HG03439 (cell line): ENCODE data around the gene EVI5.
"Not testable (repeated sequence)": the region's sequence is repeated elsewhere in the genome, so short reads cannot be mapped to it uniquely, and the experiment has no call there.

Experiments
- ATAC-seq: cut with Tn5 transposase; IDR thresholded peaks from one replicate; pipeline ENCODE4 v1.9.1; 2021; ENCODE audit warnings: mild to moderate bottlenecking, moderate library complexity; ENCODE audit not compliant: unreplicated experiment

The EVI5 gene

GRCh38 chr1:92583821-92584760 is 200.8 kb downstream of the EVI5 start:
- ATAC-seq = peak; percentile 80

DNA sequence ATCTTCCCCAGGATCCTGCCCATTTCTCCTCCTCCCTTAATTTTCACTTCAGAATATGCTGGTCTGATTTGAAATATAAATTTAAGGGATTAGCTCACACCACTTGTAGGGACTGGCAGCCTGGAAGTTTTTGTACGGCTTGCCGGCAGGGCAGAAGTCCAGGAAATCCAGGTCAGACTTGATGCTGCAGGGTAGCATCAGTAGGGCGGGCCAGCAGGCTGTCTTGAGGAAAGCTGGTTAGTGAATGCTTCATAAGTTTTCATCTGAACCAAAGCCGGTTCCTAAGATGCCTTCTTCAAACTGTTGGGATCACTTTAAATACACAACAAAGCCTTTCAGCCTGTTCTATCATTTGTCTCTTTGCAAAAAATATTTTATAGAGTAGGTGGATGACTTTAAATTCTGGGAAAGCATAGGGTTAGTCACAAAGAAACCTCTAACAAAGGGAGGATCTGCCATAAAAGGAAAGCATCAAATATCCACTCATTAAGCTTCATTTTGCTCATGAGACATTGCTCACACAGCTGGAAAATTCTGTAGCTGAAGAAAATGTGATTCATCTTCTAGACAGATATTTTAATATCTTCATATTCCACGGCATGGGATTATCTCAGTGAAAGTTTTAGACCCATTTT is 207.5 kb downstream of the EVI5 start:
- no peak for ATAC-seq

- no peak for ATAC-seq
Measured at GRCh38 chr1:92575123-92575522, 209.8 kb downstream of the EVI5 start.

DNA sequence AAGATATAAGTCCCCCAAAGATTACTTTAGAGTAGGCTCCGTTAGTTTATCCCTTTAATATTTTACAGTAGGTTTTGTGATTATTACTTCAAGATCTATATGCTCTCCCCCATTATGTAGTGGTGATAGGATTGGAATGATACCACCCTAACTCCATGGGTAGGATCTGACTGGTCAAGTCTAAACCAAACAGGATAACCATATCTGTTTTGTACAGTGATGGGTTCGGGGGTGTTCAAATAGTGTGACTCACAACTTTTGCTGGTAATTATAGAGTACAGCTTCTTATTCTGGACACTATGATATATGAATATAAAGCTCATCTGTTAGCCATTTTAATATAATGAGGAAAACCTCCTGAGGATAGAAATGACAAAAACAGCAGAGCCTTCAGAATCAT is 212.4 kb downstream of the EVI5 start:
- ATAC-seq = no peak

GRCh38 chr1:92571578-92571977 is 213.3 kb downstream of the EVI5 start:
- ATAC-seq = no peak

DNA sequence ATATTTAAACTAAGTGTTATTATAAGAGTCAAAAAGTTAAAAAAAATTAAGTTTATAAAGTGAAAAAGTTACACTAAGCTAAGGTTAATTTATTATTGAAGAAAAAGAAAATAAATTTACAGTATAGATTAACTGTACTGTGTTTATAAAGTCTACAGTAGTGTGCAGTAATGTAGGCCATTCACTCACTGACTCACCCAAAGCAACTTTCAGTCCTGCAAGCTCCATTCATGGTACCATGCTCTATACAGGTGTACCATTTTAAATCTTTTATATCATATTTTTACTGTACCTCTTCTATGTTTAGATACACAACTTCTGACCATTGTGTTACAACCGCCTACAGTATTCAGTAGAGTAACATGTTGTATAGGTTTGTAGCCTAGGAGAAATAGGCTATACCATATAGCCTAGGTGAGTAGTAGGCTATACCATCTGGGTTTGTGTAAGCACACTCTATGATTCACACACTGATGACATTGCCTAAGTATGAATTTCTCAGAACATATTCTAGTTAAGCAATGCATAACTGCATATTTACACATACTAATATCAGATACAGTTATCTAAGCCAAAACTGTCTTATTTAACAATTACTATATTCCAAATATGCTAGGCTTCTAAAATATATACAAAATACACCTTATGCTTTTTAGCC is 217.6 kb downstream of the EVI5 start:
- ATAC-seq = no peak

- peak; percentile 82 for ATAC-seq
Measured at GRCh38 chr1:92563457-92564216, 221.3 kb downstream of the EVI5 start.

GRCh38 chr1:92556350-92556749 is 228.6 kb downstream of the EVI5 start:
- ATAC-seq = no peak

- no peak for ATAC-seq
Measured at GRCh38 chr1:92554216-92554615, 230.7 kb downstream of the EVI5 start.

DNA sequence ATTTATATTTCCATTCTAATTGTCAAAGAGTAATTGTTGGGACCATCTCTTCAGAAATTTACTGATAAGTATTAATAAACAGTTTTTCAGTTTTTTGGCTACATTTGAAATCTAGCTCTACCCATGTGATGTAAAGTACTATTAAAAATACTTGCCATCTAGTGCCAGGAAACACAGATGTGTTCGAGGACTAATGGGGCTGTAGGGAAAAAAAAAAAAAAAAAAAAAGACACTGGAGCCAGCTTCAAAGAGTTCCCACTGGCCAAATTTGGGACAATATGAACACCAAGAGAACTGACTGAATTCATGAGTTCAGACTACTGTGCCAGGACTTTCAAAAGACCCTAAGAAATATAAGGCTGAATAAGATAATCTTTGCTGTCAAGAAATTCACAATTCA is 233.0 kb downstream of the EVI5 start:
- ATAC-seq = no peak

DNA sequence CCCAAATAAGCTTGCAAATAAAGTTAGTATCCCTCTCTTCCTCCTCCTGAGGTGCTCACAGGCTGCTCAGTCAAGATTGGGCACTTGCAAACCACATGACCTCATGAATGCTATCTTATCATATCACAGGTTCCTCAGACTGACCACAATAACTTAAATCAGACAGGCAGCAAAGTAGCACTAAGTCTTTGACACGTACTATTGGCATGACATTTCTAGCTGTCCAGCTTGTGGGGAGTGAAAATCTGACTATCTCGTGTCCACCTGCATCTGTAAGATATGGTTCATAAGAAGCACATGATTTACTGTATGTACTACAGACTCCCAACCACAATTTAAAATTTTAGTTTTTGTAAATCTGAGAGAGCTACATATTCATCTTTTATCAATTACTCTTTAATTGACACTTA is 240.1 kb downstream of the EVI5 start:
- ATAC-seq = no peak

DNA sequence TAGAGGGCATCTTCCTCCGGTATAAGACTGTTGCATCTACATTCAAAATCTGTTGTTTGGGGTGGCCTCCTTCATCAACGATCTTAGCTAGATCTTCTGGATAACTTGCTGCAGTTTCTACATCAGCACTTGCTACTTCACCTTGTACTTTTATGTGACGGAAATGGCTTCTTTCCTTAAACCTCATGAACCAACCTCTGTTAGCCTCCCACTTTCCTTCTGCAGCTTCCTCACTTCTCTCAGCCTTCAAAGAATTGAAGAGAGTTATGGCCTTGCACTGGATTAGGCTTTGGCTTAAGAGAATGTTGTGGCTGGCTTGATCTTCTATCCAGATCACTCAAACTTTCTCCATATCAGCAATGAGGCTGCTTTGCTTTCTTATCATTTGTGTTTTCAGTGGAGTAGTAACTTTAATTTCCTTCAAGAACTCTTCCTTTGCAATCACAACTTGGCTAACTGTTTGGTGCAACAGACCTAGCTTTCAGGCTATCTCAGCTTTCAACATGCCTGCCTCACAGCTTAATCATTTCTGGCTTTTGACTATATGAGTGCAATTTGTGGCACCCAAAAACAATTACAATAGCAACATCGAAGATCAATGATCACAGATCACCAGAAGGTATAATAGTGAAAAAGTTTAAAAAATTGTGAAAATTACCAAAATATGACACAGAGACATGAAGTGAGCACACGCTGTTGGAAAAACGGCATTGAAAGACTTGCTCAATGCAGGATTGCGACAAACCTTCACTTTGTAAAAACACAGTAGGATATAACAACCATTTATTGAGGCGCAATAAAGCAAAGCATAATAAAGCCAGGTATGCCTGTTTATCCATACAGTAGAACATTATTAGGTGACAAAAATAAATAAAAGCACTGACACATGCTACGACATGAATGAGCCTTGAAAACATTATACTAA is 241.5 kb downstream of the EVI5 start:
- no peak for ATAC-seq

DNA sequence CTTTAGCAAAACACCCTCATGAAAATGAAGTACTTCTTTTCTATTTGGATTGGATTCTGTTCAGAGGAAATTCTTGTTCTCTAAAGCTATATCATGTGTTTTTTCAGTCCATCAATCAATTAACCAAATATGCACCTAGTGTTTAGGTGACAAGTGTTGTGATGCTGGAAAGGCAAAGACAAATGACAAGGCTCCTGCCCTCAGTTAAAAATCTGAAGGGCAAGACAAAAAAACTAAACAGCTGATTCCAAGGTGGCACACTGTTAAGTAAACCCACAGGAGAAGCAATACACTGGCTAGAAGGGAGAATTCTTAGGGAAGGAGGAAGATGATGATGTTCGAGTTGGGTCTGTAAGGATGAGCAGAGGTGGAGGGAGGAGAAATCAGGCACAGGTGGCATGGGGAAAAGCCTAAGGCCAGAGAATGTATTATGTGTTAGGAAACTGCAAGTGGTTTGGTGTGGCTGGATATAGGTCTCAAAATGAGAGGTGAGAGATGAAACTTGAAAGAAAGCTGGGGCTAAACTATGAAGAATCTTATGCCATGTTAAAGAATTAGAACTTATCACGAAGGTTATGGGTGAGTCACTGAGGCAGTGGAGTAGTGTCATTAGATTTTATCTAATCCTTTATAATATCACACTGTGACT is 246.4 kb downstream of the EVI5 start:
- peak; percentile 48 for ATAC-seq

- ATAC-seq = peak; percentile 83
Measured at GRCh38 chr1:92538048-92538412, 246.9 kb downstream of the EVI5 start.

DNA sequence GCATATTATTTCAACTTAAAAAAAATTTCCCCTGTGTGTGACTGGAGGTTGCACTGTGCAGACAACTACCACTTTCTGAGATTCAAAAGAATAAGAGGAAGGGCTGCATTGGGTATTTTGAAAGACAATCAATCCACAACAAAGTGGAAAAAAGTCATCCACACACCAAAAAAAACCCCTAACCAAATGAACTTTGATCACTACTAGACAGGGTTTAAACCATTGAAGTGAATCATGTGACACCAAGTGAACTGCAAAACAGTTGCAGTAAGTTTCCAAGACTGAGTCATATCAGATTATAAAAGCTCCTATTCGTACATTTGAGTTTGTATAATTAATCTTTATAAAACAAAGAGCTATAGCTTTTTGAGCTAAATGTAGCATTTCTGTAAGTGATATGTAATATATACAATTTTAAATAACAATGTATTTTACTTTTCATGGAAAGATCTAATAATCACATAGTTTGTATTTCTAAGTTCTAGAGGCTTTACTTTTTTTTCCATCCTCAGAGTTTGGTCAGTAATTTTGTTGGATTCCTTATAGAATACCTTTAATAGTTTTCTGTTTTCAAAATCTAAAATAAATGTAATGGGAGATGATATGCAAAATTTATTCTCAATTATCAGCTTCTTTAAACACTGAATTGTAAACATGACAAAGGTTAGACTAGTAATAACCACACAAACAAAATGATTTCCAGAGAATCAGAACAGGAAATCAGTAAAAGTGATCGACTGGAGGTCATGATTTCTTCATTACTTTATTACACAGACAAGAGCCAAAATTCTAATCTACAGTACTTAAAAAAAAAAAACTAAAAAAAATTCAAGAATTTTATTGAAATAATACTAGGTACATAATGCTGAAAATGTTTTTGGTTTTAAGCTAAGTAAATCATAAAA is 247.7 kb downstream of the EVI5 start:
- ATAC-seq = peak; percentile 56

DNA sequence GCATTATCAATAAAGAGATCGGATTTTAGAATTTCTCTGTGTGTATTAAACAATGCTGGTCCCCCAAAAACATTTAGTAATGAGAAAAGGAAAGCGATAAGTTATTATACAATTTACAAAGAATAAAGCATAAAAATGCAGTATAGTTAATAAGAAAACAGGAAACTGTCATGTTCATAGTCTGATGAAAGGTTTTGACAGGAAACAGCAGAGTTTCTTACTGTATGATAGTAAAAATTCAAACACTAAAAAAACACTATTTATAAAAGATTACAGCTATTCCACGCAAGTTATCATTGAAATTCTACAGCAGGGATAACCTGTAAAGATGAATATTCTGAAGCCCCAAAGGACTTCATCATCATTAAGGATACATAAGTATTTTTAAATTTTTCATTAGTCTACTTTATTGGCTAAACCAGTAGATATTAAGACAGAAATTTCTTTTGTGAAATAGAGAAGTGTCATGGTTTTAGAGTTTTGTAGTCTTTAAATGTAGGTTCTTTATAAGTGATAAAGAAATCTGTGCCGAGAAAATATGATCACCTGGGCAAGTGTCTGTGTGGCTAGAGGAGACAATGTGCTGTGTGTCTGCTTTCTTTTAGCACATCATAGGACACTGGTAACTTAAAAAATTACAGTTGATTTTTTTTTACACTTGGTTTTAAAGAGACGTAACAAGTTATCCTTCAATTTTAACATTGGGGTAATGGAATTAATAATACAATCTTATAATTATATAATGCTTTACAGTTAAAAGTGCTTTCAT is 248.5 kb downstream of the EVI5 start:
- no peak for ATAC-seq

- not testable (repeated sequence) for ATAC-seq
Measured at GRCh38 chr1:92532371-92532770, 252.5 kb downstream of the EVI5 start.

DNA sequence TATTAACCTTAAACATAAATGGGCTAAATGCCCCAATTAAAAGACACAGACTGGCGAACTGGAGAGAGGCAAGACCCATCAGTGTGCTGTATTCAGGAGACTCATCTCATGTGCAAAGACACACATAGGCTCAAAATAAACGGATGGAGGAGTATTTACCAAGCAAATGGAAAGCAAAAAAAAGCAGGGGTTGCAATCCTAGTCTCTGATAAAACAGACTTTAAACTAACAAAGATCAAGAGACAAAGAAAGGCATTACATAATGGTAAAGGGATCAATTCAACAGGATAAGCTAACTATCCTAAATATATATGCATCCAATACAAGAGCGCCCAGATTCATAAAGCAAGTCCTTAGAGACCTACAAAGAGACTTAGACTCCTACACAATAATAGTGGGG is 253.0 kb downstream of the EVI5 start:
- ATAC-seq = not testable (repeated sequence)
